ENCODE results near the gene SDK1. TPM values are rescaled to one million over a fixed set of nuclear protein-coding genes. Genes with fewer than 3 reads are reported as not detected.

The SDK1 gene
- total RNA-seq, 1 experiment from 2014 or later, result 9.3 TPM

DNA sequence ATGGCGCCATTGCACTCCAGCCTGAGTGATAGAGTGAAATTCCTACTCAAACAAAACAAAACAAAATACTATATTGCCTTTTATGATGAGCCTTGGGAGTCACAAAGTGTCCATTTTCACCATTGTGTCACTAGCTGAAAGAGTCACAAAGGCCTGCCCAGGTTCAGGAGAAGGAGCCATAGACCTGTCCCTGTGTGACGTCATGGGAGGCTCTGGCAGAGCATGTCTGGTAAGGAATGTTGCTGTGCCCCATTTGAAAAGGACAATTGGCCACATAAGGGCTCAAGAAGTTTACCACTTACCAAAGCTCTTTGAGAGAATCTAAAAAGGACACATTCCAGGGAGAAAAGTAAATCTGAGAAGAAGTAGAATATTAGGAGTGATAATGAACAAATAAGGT, 367.7 kb downstream of the SDK1 start (continued):
- TF ChIP-seq, protein P1, sequence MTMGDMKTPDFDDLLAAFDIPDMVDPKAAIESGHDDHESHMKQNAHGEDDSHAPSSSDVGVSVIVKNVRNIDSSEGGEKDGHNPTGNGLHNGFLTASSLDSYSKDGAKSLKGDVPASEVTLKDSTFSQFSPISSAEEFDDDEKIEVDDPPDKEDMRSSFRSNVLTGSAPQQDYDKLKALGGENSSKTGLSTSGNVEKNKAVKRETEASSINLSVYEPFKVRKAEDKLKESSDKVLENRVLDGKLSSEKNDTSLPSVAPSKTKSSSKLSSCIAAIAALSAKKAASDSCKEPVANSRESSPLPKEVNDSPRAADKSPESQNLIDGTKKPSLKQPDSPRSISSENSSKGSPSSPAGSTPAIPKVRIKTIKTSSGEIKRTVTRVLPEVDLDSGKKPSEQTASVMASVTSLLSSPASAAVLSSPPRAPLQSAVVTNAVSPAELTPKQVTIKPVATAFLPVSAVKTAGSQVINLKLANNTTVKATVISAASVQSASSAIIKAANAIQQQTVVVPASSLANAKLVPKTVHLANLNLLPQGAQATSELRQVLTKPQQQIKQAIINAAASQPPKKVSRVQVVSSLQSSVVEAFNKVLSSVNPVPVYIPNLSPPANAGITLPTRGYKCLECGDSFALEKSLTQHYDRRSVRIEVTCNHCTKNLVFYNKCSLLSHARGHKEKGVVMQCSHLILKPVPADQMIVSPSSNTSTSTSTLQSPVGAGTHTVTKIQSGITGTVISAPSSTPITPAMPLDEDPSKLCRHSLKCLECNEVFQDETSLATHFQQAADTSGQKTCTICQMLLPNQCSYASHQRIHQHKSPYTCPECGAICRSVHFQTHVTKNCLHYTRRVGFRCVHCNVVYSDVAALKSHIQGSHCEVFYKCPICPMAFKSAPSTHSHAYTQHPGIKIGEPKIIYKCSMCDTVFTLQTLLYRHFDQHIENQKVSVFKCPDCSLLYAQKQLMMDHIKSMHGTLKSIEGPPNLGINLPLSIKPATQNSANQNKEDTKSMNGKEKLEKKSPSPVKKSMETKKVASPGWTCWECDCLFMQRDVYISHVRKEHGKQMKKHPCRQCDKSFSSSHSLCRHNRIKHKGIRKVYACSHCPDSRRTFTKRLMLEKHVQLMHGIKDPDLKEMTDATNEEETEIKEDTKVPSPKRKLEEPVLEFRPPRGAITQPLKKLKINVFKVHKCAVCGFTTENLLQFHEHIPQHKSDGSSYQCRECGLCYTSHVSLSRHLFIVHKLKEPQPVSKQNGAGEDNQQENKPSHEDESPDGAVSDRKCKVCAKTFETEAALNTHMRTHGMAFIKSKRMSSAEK (CRISPR knock-in tag; IDR thresholded peaks at IDR 0.05; ENCODE audit: borderline replicate concordance), result no peak
- TF ChIP-seq NR2C2 (CRISPR knock-in tag; IDR thresholded peaks at IDR 0.05) (no peak), GTF2I (CRISPR knock-in tag; conservative IDR thresholded peaks at IDR 0.05) (no peak), TP53 (CRISPR knock-in tag; IDR thresholded peaks at IDR 0.05) (no peak), SMAD3 (CRISPR knock-in tag; IDR thresholded peaks at IDR 0.05; ENCODE audit: borderline replicate concordance) (no peak), ETV6 (CRISPR knock-in tag; IDR thresholded peaks at IDR 0.05) (no peak), KAT7 (CRISPR knock-in tag; IDR thresholded peaks at IDR 0.05; ENCODE audit: borderline replicate concordance) (no peak), ZNF416 (CRISPR knock-in tag; IDR thresholded peaks at IDR 0.05) (no peak), FOXP1 (CRISPR knock-in tag; IDR thresholded peaks at IDR 0.05; ENCODE audit: borderline replicate concordance) (no peak)
- TF ChIP-seq, protein P2, sequence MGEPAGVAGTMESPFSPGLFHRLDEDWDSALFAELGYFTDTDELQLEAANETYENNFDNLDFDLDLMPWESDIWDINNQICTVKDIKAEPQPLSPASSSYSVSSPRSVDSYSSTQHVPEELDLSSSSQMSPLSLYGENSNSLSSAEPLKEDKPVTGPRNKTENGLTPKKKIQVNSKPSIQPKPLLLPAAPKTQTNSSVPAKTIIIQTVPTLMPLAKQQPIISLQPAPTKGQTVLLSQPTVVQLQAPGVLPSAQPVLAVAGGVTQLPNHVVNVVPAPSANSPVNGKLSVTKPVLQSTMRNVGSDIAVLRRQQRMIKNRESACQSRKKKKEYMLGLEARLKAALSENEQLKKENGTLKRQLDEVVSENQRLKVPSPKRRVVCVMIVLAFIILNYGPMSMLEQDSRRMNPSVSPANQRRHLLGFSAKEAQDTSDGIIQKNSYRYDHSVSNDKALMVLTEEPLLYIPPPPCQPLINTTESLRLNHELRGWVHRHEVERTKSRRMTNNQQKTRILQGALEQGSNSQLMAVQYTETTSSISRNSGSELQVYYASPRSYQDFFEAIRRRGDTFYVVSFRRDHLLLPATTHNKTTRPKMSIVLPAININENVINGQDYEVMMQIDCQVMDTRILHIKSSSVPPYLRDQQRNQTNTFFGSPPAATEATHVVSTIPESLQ (CRISPR knock-in tag; IDR thresholded peaks at IDR 0.05), result no peak
- TF ChIP-seq, protein P3, sequence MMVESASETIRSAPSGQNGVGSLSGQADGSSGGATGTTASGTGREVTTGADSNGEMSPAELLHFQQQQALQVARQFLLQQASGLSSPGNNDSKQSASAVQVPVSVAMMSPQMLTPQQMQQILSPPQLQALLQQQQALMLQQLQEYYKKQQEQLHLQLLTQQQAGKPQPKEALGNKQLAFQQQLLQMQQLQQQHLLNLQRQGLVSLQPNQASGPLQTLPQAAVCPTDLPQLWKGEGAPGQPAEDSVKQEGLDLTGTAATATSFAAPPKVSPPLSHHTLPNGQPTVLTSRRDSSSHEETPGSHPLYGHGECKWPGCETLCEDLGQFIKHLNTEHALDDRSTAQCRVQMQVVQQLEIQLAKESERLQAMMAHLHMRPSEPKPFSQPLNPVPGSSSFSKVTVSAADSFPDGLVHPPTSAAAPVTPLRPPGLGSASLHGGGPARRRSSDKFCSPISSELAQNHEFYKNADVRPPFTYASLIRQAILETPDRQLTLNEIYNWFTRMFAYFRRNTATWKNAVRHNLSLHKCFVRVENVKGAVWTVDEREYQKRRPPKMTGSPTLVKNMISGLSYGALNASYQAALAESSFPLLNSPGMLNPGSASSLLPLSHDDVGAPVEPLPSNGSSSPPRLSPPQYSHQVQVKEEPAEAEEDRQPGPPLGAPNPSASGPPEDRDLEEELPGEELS (CRISPR knock-in tag; IDR thresholded peaks at IDR 0.05), result no peak

DNA sequence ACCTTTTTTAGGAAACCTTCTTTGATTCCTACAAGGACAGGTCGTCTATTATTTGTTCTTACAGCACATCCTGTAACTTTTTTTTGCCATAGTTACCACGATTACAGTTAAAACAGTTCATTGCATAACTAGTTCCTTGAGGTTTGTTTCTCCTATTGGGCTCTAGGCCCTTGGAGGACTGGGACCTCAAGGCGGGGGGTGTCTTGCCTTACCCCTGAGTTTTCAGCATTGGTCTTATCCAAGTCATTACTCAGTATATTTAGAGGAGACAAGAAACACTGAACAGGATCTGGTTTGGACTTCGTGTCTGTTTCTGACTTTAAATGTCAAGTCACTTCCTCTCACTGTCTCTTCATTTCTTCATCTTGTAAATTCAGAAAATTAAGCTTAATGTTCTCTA, 369.8 kb downstream of the SDK1 start:
- POLR2A ChIA-PET, result no interaction called here
- CTCF ChIA-PET, result no interaction called here
- Mint-ChIP-seq H3K27me3 (ENCODE audit: low read depth) (no peaks in the 10 kb centered on the region), H3K27ac (no peak overlapping the region), H3K36me3 (no peaks in the 10 kb centered on the region), H3K4me1 (peaks cover 7% of the 10 kb centered on the region), H3K9me3 (no peaks in the 10 kb centered on the region), H3K4me3 (no peak overlapping the region)
- TF ChIP-seq, protein P4, sequence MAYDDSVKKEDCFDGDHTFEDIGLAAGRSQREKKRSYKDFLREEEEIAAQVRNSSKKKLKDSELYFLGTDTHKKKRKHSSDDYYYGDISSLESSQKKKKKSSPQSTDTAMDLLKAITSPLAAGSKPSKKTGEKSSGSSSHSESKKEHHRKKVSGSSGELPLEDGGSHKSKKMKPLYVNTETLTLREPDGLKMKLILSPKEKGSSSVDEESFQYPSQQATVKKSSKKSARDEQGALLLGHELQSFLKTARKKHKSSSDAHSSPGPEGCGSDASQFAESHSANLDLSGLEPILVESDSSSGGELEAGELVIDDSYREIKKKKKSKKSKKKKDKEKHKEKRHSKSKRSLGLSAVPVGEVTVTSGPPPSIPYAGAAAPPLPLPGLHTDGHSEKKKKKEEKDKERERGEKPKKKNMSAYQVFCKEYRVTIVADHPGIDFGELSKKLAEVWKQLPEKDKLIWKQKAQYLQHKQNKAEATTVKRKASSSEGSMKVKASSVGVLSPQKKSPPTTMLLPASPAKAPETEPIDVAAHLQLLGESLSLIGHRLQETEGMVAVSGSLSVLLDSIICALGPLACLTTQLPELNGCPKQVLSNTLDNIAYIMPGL (CRISPR knock-in tag; IDR thresholded peaks at IDR 0.05), result no peak
- TF ChIP-seq, protein P5, sequence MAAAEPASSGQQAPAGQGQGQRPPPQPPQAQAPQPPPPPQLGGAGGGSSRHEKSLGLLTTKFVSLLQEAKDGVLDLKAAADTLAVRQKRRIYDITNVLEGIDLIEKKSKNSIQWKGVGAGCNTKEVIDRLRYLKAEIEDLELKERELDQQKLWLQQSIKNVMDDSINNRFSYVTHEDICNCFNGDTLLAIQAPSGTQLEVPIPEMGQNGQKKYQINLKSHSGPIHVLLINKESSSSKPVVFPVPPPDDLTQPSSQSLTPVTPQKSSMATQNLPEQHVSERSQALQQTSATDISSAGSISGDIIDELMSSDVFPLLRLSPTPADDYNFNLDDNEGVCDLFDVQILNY (CRISPR knock-in tag; IDR thresholded peaks at IDR 0.05), result no peak
- no peak for TF ChIP-seq ZNF416 (CRISPR knock-in tag; IDR thresholded peaks at IDR 0.05)
- TF ChIP-seq, protein P6, sequence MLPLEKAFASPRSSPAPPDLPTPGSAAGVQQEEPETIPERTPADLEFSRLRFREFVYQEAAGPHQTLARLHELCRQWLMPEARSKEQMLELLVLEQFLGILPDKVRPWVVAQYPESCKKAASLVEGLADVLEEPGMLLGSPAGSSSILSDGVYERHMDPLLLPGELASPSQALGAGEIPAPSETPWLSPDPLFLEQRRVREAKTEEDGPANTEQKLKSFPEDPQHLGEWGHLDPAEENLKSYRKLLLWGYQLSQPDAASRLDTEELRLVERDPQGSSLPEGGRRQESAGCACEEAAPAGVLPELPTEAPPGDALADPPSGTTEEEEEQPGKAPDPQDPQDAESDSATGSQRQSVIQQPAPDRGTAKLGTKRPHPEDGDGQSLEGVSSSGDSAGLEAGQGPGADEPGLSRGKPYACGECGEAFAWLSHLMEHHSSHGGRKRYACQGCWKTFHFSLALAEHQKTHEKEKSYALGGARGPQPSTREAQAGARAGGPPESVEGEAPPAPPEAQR (CRISPR knock-in tag; IDR thresholded peaks at IDR 0.05), result no peak
- TF ChIP-seq IRF2 (CRISPR knock-in tag; IDR thresholded peaks at IDR 0.05; ENCODE audit: borderline replicate concordance, low read depth), result no peak
- TF ChIP-seq ESRRA (CRISPR knock-in tag; IDR thresholded peaks at IDR 0.05; ENCODE audit: borderline replicate concordance), result no peak
- TF ChIP-seq TCF7 (CRISPR knock-in tag; IDR thresholded peaks at IDR 0.05; ENCODE audit: low read depth), result no peak
- no peak for TF ChIP-seq ETV6 (CRISPR knock-in tag; IDR thresholded peaks at IDR 0.05)
- TF ChIP-seq, protein P7, sequence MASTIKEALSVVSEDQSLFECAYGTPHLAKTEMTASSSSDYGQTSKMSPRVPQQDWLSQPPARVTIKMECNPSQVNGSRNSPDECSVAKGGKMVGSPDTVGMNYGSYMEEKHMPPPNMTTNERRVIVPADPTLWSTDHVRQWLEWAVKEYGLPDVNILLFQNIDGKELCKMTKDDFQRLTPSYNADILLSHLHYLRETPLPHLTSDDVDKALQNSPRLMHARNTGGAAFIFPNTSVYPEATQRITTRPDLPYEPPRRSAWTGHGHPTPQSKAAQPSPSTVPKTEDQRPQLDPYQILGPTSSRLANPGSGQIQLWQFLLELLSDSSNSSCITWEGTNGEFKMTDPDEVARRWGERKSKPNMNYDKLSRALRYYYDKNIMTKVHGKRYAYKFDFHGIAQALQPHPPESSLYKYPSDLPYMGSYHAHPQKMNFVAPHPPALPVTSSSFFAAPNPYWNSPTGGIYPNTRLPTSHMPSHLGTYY (CRISPR knock-in tag; IDR thresholded peaks at IDR 0.05), result no peak
- TF ChIP-seq NR1H2 (CRISPR knock-in tag; IDR thresholded peaks at IDR 0.05), result no peak
- TF ChIP-seq ZNF138 (CRISPR knock-in tag; conservative IDR thresholded peaks at IDR 0.05), result no peak
- DNase-seq (ENCODE audit: low spot score) (no peak), ATAC-seq (no peak)

Data from WTC11 (cell line).